Measurements from ENCODE around the gene ZDHHC18.

GRCh38 chr1:26784886-26785285 lies 41.6 kb upstream of the ZDHHC18 start:
- TF ChIP-seq POLR2A (IDR thresholded peaks at IDR 0.05; ENCODE audit: low read length) (no peak), GATA1 (IDR thresholded peaks at IDR 0.05; ENCODE audit: low read depth, low read length) (no peak)
